ENCODE data around the gene SAA4.

The SAA4 gene

GRCh38 chr11:18188796-18189195 is 47.8 kb downstream of the SAA4 start:
- DNase-seq = no peak
